ENCODE results near the gene TMEM31. TPM values are rescaled to one million over a fixed set of nuclear protein-coding genes. Genes with fewer than 3 reads are reported as not detected.

TMEM31 gene
- total RNA-seq, 4 donors from 2014 or later = not detected

- intact Hi-C loops (cut with DNase I) = no loop called here
- Histone ChIP-seq H3K4me1 (peaks cover 0 to 11% (median 0%) of the 10 kb centered on the region in 3 donors), H3K36me3 (no peaks in the 10 kb centered on the region), H3K9me3 (no peaks in the 10 kb centered on the region), H3K4me3 (no peak overlapping the region), H3K27me3 (peaks cover 0 to 4% (median 0%) of the 10 kb centered on the region in 4 donors), H3K27ac (peak overlapping the region in 3 of 4 donors; percentile 10 to 49 (median 39))
- 60 to 66% methylated on average over 2 to 3 of the region's 3 CpGs for WGBS, 2 donors
- DNase-seq = no peak
- TF ChIP-seq CTCF (IDR thresholded peaks at IDR 0.05) (no peak), POLR2A (IDR thresholded peaks at IDR 0.05) (no peak)
Observed at GRCh38 chrX:103730147-103730795, 19.6 kb downstream of the TMEM31 start.

GRCh38 chrX:103730796-103731493 is 20.2 kb downstream of the TMEM31 start:
- no peak overlapping the region for H3K4me3 ChIP-seq
- H3K27ac ChIP-seq = peak overlapping the region in 3 of 4 donors; percentile 10 to 49 (median 39)
- 37 to 50% methylated on average over 8 of the region's 8 CpGs for WGBS, 2 donors
- no peaks in the 10 kb centered on the region for H3K36me3 ChIP-seq
- no peaks in the 10 kb centered on the region for H3K9me3 ChIP-seq
- H3K4me1 ChIP-seq = peaks cover 0 to 11% (median 0%) of the 10 kb centered on the region in 3 donors
- peaks cover 0 to 4% (median 0%) of the 10 kb centered on the region in 4 donors for H3K27me3 ChIP-seq
- TF ChIP-seq CTCF (IDR thresholded peaks at IDR 0.05) = no peak
- no peak for DNase-seq
- intact Hi-C loops (cut with DNase I) = no loop called here

GRCh38 chrX:103733017-103733416 is 22.3 kb downstream of the TMEM31 start:
- Histone ChIP-seq H3K4me1 (peaks cover 0 to 11% (median 0%) of the 10 kb centered on the region in 3 donors), H3K4me3 (no peak overlapping the region), H3K36me3 (no peaks in the 10 kb centered on the region), H3K27me3 (no peaks in the 10 kb centered on the region), H3K9me3 (no peaks in the 10 kb centered on the region), H3K27ac (no peak overlapping the region)
- no peak for DNase-seq
- intact Hi-C loops (cut with DNase I) = no loop called here
- TF ChIP-seq POLR2A (IDR thresholded peaks at IDR 0.05) = no peak
- TF ChIP-seq CTCF (IDR thresholded peaks at IDR 0.05) = no peak
- WGBS, 2 donors = 88 to 100% methylated on average over 1 of the region's 1 CpG

- no peak overlapping the region for H3K4me3 ChIP-seq
- WGBS, 2 donors = 43 to 44% methylated on average over 3 to 4 of the region's 4 CpGs
- no peak for DNase-seq
Observed at GRCh38 chrX:103734125-103734760, 23.5 kb downstream of the TMEM31 start.

More at GRCh38 chrX:103734125-103734760, 23.5 kb downstream of the TMEM31 start:
- H3K27me3 ChIP-seq = no peaks in the 10 kb centered on the region
- intact Hi-C loops (cut with DNase I) = no loop called here
- H3K27ac ChIP-seq = no peak overlapping the region
- H3K9me3 ChIP-seq = no peaks in the 10 kb centered on the region
- H3K36me3 ChIP-seq = no peaks in the 10 kb centered on the region
- peaks cover 0 to 11% (median 0%) of the 10 kb centered on the region in 3 donors for H3K4me1 ChIP-seq
- no peak for TF ChIP-seq POLR2A (IDR thresholded peaks at IDR 0.05)
- no peak for TF ChIP-seq CTCF (IDR thresholded peaks at IDR 0.05)

Measured in esophagus squamous epithelium (tissue), 5 donors.